WTC11 (cell line): Measurements from ENCODE around the gene WWOX. TPM values are rescaled to one million over a fixed set of nuclear protein-coding genes. Genes with fewer than 3 reads are reported as not detected.

Experiments used
- ATAC-seq: fragments of 200-7000 bp; cut with Tn5 transposase; 2 replicates; pipeline ENCODE4 v1.10.0; 2021; ENCODE audit warnings: mild to moderate bottlenecking, moderate library complexity
- CTCF ChIA-PET: fragments of 300-600 bp; sonication (Branson Sonifier 250); formaldehyde crosslinking; loops from one replicate; lab custom pipeline; 2021; ENCODE audit warnings: antibody characterized with exemption; lab: Charles Lee
- POLR2A ChIA-PET: fragments of 350-600 bp; sonication (Branson Sonifier 250); formaldehyde crosslinking; loops from one replicate; lab custom pipeline; 2021; ENCODE audit warnings: antibody characterized with exemption; lab: Charles Lee
- DNase-seq: peaks from one replicate; pipeline ENCODE4 v3.0.0; 2021; ENCODE audit warnings: low spot score
- H3K27ac Mint-ChIP-seq: 2 replicates; pipeline ENCODE4 v1.8.0; 2021; ENCODE audit warnings: mixed read lengths
- H3K27me3 Mint-ChIP-seq: 2 replicates; pipeline ENCODE4 v1.8.0; 2021; ENCODE audit warnings: low read depth, mild to moderate bottlenecking, moderate library complexity, mixed read lengths
- H3K36me3 Mint-ChIP-seq: 2 replicates; pipeline ENCODE4 v1.8.0; 2021; ENCODE audit warnings: mixed read lengths
- H3K4me1 Mint-ChIP-seq: 2 replicates; pipeline ENCODE4 v1.8.0; 2022; ENCODE audit warnings: mixed read lengths
- H3K4me3 Mint-ChIP-seq: 2 replicates; pipeline ENCODE4 v1.8.0; 2021; ENCODE audit warnings: mild to moderate bottlenecking, moderate library complexity, mixed read lengths
- H3K9me3 Mint-ChIP-seq: 2 replicates; pipeline ENCODE4 v1.8.0; 2021; ENCODE audit warnings: mixed read lengths
- ATF6 ChIP-seq: sonication (generic); formaldehyde crosslinking; IDR thresholded peaks from 2 replicates; pipeline ENCODE4 v1.8.1; 2023; ENCODE audit warnings: mild to moderate bottlenecking, missing genetic modification reagents
- CBFB ChIP-seq: sonication (generic); formaldehyde crosslinking; IDR thresholded peaks from 2 replicates; pipeline ENCODE4 v1.8.1; 2022; ENCODE audit warnings: mild to moderate bottlenecking, low read depth, missing genetic modification reagents
- CREM ChIP-seq: sonication (generic); formaldehyde crosslinking; IDR thresholded peaks from 2 replicates; pipeline ENCODE4 v1.8.1; 2022; ENCODE audit warnings: mild to moderate bottlenecking, missing genetic modification reagents, moderate library complexity
- ETV6 ChIP-seq: sonication (generic); formaldehyde crosslinking; IDR thresholded peaks from 2 replicates; pipeline ENCODE4 v1.8.1; 2022; ENCODE audit warnings: mild to moderate bottlenecking, missing genetic modification reagents
- FOXP1 ChIP-seq: sonication (generic); formaldehyde crosslinking; IDR thresholded peaks from 2 replicates; pipeline ENCODE4 v1.8.0; 2022; ENCODE audit warnings: missing genetic modification reagents, mild to moderate bottlenecking, moderate library complexity, borderline replicate concordance
- GTF2I ChIP-seq: fragments of 250-450 bp; sonication (Bioruptor Pico); conservative IDR thresholded peaks from 2 replicates; pipeline ENCODE4 v1.4.0; 2021; ENCODE audit warnings: mild to moderate bottlenecking
- JAZF1 ChIP-seq: fragments of 250-450 bp; sonication (Bioruptor Pico); IDR thresholded peaks from 2 replicates; pipeline ENCODE4 v1.9.0; 2021; ENCODE audit warnings: moderate library complexity, mild to moderate bottlenecking, inconsistent platforms
- JUN ChIP-seq: sonication (generic); formaldehyde crosslinking; IDR thresholded peaks from 2 replicates; pipeline ENCODE4 v1.8.0; 2023; ENCODE audit warnings: mild to moderate bottlenecking, missing genetic modification reagents
- MXD4 ChIP-seq: fragments of 250-450 bp; sonication (Bioruptor Pico); IDR thresholded peaks from 2 replicates; pipeline ENCODE4 v1.8.0; 2021; ENCODE audit warnings: mild to moderate bottlenecking, moderate library complexity, borderline replicate concordance
- MYBL2 ChIP-seq: sonication (generic); formaldehyde crosslinking; IDR thresholded peaks from 2 replicates; pipeline ENCODE4 v1.8.1; 2023; ENCODE audit warnings: mild to moderate bottlenecking, moderate library complexity, missing genetic modification reagents
- SMAD4 ChIP-seq: sonication (generic); formaldehyde crosslinking; IDR thresholded peaks from 2 replicates; pipeline ENCODE4 v1.8.0; 2022; ENCODE audit warnings: mild to moderate bottlenecking, missing genetic modification reagents
- SP1 ChIP-seq: sonication (generic); formaldehyde crosslinking; conservative IDR thresholded peaks from 2 replicates; pipeline ENCODE4 v1.8.1; 2022; ENCODE audit warnings: missing genetic modification reagents
- TEAD4 ChIP-seq: sonication (generic); formaldehyde crosslinking; IDR thresholded peaks from 2 replicates; pipeline ENCODE4 v1.8.0; 2022; ENCODE audit warnings: mild to moderate bottlenecking, missing genetic modification reagents
- USF2 ChIP-seq: sonication (generic); formaldehyde crosslinking; IDR thresholded peaks from 2 replicates; pipeline ENCODE4 v1.8.1; 2023; ENCODE audit warnings: mild to moderate bottlenecking, missing genetic modification reagents, moderate library complexity
- ZNF121 ChIP-seq: sonication (generic); formaldehyde crosslinking; IDR thresholded peaks from 2 replicates; pipeline ENCODE4 v1.8.0; 2023; ENCODE audit warnings: missing genetic modification reagents
- ZNF512 ChIP-seq: sonication (generic); formaldehyde crosslinking; IDR thresholded peaks from 2 replicates; pipeline ENCODE4 v1.8.1; 2022; ENCODE audit warnings: missing genetic modification reagents, borderline replicate concordance
- ZSCAN18 ChIP-seq: fragments of 250-450 bp; sonication (Bioruptor Pico); IDR thresholded peaks from 2 replicates; pipeline ENCODE4 v2.1.2; 2022; ENCODE audit warnings: mild to moderate bottlenecking, moderate library complexity
- total RNA-seq: library from RNA; stranded (reverse); gene quantifications from 3 replicates; pipeline ENCODE4 v1.2.3, GENCODE V29; 2021
- TF ChIP-seq, protein P1 (sequence below): fragments of 200-600 bp; IDR thresholded peaks from 2 replicates; pipeline ENCODE4 v1.8.0; 2022; ENCODE audit warnings: antibody characterized with exemption
- TF ChIP-seq, protein P2 (sequence below): sonication (generic); formaldehyde crosslinking; IDR thresholded peaks from 2 replicates; pipeline ENCODE4 v1.8.0; 2022; ENCODE audit warnings: mild to moderate bottlenecking, missing genetic modification reagents

The WWOX gene
- total RNA-seq, 1 experiment from 2014 or later = 15.7 TPM

DNA sequence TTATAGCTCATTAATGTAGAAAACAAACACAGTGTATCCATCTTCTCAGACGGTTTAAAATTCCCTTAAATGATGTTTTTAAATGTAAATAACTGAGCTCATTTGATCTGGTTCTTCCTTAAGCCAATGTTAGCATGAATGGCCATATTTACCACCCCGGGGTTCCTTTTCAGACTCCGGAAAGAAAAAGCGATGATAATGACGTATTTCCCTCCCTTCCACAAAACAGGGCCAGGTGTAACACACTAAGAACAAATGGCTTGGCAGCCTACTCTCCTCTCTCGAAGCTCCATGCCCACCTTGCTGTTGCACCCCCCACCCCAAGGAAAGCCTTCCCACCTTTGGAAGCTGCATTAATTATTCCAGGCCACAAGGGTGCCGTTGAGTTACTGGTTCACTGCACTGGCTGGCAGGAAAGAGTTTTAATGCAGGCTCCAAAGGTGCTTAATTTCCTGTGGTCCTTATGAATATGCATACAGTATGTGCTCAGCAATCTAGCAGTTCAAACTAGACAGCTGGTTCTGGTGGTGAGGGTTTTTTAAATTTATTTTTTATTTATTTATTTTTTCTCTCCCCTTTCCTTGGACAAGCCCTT, 378.9 kb downstream of the WWOX start:
- TF ChIP-seq ATF6 (CRISPR knock-in tag) = no peak
- 0 out of 2 replicates have a peak, but pooled peaks have one; percentile 31 for TF ChIP-seq ETV6 (CRISPR knock-in tag)
- TF ChIP-seq SP1 (CRISPR knock-in tag) = 0 out of 2 replicates have a peak, but pooled peaks have one; percentile 23
- TF ChIP-seq, protein P1, sequence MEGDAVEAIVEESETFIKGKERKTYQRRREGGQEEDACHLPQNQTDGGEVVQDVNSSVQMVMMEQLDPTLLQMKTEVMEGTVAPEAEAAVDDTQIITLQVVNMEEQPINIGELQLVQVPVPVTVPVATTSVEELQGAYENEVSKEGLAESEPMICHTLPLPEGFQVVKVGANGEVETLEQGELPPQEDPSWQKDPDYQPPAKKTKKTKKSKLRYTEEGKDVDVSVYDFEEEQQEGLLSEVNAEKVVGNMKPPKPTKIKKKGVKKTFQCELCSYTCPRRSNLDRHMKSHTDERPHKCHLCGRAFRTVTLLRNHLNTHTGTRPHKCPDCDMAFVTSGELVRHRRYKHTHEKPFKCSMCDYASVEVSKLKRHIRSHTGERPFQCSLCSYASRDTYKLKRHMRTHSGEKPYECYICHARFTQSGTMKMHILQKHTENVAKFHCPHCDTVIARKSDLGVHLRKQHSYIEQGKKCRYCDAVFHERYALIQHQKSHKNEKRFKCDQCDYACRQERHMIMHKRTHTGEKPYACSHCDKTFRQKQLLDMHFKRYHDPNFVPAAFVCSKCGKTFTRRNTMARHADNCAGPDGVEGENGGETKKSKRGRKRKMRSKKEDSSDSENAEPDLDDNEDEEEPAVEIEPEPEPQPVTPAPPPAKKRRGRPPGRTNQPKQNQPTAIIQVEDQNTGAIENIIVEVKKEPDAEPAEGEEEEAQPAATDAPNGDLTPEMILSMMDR = peak; percentile 49
- no peaks in the 10 kb centered on the region for H3K36me3 Mint-ChIP-seq
- DNase-seq (peak; percentile 45), ATAC-seq (peak; percentile 99)
- H3K4me3 Mint-ChIP-seq = peak overlapping the region; percentile 29; the same call in 1 of the 2 replicates
- H3K9me3 Mint-ChIP-seq = no peaks in the 10 kb centered on the region
- H3K4me1 Mint-ChIP-seq = peaks cover 30% of the 10 kb centered on the region
- no peaks in the 10 kb centered on the region for H3K27me3 Mint-ChIP-seq
- peak overlapping the region; percentile 82; the same call in 1 of the 2 replicates for H3K27ac Mint-ChIP-seq
- ChIA-PET CTCF (interaction anchor here (0.7 to 1.9 kb wide), 17 partner anchors 9 to 346 kb away, joined by 3 to 9 read pairs (median 3); no protein-coding TSS in a partner anchor), POLR2A (no interaction called here)

DNA sequence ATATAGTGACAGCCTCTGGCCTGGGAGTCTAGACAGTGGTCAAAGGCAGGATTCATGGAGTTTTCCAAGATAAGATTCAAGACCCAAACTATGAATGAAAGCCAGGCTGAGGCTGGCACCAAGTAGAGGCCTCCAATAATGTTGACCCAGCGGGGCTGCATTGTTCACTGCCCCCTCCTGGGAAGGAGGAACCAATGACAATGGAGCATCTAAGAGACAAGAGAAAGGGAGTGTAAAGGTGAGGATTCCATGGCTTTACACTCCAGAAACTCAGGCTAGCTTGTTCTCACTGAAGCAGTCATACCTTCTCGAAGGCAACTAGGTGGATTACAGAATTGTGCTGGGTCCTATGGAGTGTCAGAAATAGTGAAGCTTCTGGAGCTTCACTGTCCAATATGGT, 380.3 kb downstream of the WWOX start:
- Mint-ChIP-seq H3K36me3 (no peaks in the 10 kb centered on the region), H3K27ac (no peak overlapping the region), H3K9me3 (no peaks in the 10 kb centered on the region), H3K4me1 (peaks cover 30% of the 10 kb centered on the region), H3K4me3 (no peak overlapping the region), H3K27me3 (no peaks in the 10 kb centered on the region)
- POLR2A ChIA-PET = interaction anchor here (0.6 kb wide), 1 partner anchor 10 kb away, joined by 5 read pairs; no protein-coding TSS in a partner anchor
- CTCF ChIA-PET = interaction anchor here (0.5 to 1.7 kb wide), 3 partner anchors 10 to 298 kb away, joined by 3 to 5 read pairs (median 3); no protein-coding TSS in a partner anchor
- TF ChIP-seq CREM (CRISPR knock-in tag) (no peak), CBFB (CRISPR knock-in tag) (no peak), TEAD4 (CRISPR knock-in tag) (no peak), SMAD4 (CRISPR knock-in tag) (no peak)
- TF ChIP-seq, protein P2, sequence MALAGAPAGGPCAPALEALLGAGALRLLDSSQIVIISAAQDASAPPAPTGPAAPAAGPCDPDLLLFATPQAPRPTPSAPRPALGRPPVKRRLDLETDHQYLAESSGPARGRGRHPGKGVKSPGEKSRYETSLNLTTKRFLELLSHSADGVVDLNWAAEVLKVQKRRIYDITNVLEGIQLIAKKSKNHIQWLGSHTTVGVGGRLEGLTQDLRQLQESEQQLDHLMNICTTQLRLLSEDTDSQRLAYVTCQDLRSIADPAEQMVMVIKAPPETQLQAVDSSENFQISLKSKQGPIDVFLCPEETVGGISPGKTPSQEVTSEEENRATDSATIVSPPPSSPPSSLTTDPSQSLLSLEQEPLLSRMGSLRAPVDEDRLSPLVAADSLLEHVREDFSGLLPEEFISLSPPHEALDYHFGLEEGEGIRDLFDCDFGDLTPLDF (CRISPR knock-in tag) = no peak
- ATAC-seq (no peak; the same call in 1 of the 2 replicates), DNase-seq (no peak)

DNA sequence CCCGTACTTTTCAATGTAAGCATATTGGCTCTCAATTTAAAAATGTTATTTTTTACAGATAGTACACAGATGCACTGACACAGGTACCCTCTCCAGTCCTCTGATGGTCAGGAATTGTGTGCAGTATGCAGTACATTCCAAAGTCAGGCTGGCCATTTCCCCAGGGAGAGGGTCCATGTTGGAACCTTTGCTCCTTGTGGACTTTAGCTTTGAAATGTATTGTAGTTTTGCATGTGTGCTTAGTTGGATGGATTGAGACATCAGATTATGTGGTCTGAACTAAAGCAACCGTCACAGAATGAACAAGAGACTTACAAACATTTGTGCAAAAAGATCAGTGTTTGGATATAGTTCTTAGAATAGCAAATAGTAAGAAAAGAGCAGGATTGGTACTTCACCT, 381.1 kb downstream of the WWOX start:
- H3K4me1 Mint-ChIP-seq = peaks cover 30% of the 10 kb centered on the region
- no peaks in the 10 kb centered on the region for H3K9me3 Mint-ChIP-seq
- ChIA-PET POLR2A (no interaction called here), CTCF (interaction anchor here (0.5 to 0.6 kb wide), 2 partner anchors 17 to 297 kb away, joined by 3 read pairs; no protein-coding TSS in a partner anchor)
- TF ChIP-seq MXD4 (CRISPR knock-in tag) (no peak), FOXP1 (CRISPR knock-in tag) (no peak), ZNF121 (no peak), GTF2I (no peak), JAZF1 (CRISPR knock-in tag) (no peak), JUN (CRISPR knock-in tag) (no peak), ZNF512 (CRISPR knock-in tag) (no peak), MYBL2 (CRISPR knock-in tag) (no peak), ZSCAN18 (CRISPR knock-in tag) (no peak), USF2 (CRISPR knock-in tag) (no peak)
- H3K36me3 Mint-ChIP-seq = no peaks in the 10 kb centered on the region
- no peaks in the 10 kb centered on the region for H3K27me3 Mint-ChIP-seq
- H3K4me3 Mint-ChIP-seq = no peak overlapping the region
- DNase-seq = no peak
- ATAC-seq = no peak
- no peak overlapping the region for H3K27ac Mint-ChIP-seq
